OCI-LY7 (cell line): Measurements from ENCODE around the gene SMIM38.

Experiments
- EZH2phosphoT487 ChIP-seq: fragments of 200-600 bp; sonication (generic); IDR thresholded peaks from 2 replicates; pipeline ENCODE4 v1.6.1; 2018; ENCODE audit warnings: low read depth, borderline replicate concordance, mild to moderate bottlenecking, mixed run types, antibody characterized with exemption, low read length, moderate library complexity, mixed read lengths
- TF ChIP-seq, protein P1 (sequence below): fragments of 200-600 bp; sonication (generic); conservative IDR thresholded peaks from 2 replicates; pipeline ENCODE4 v1.5.1; 2014; ENCODE audit warnings: mild to moderate bottlenecking, antibody characterized with exemption, low read length, moderate library complexity, mixed read lengths

DNA sequence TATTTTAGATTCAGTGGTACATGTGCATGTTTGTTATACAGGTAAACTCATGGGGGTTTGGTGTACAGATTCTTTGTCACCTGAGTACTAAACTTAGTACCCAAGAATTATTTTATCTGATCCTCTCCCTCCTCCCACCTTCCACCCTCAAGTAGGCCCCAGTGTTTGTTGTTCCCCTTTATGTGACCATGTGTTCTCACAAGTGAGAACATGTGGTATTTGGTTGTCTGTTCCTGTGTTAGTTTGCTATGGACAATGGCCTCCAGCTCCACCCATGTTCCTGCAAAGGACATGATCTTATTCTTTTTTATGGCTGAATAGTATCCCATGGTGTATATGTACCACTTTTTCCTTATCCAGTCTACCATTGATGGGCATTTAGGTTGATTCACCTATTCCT, 6.8 kb downstream of the SMIM38 start:
- TF ChIP-seq, protein P1, sequence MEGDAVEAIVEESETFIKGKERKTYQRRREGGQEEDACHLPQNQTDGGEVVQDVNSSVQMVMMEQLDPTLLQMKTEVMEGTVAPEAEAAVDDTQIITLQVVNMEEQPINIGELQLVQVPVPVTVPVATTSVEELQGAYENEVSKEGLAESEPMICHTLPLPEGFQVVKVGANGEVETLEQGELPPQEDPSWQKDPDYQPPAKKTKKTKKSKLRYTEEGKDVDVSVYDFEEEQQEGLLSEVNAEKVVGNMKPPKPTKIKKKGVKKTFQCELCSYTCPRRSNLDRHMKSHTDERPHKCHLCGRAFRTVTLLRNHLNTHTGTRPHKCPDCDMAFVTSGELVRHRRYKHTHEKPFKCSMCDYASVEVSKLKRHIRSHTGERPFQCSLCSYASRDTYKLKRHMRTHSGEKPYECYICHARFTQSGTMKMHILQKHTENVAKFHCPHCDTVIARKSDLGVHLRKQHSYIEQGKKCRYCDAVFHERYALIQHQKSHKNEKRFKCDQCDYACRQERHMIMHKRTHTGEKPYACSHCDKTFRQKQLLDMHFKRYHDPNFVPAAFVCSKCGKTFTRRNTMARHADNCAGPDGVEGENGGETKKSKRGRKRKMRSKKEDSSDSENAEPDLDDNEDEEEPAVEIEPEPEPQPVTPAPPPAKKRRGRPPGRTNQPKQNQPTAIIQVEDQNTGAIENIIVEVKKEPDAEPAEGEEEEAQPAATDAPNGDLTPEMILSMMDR: no peak
- no peak for TF ChIP-seq EZH2phosphoT487
